Stimulated activated CD4-positive, alpha-beta T cell treated with anti-CD3 and anti-CD28 coated beads, Interleukin-1b, Interleukin-23, amount 100 ng/mL, for 24 hours (primary cell): ENCODE data around the gene C20orf204.

Source experiments
- DNase-seq, 4 experiments: peaks; one replicate each; pipeline ENCODE4 v3.0.0-alpha.2; 2020; ENCODE audit warnings: low read depth in 4 of 4, low spot score in 1 of 4

The C20orf204 gene

DNA sequence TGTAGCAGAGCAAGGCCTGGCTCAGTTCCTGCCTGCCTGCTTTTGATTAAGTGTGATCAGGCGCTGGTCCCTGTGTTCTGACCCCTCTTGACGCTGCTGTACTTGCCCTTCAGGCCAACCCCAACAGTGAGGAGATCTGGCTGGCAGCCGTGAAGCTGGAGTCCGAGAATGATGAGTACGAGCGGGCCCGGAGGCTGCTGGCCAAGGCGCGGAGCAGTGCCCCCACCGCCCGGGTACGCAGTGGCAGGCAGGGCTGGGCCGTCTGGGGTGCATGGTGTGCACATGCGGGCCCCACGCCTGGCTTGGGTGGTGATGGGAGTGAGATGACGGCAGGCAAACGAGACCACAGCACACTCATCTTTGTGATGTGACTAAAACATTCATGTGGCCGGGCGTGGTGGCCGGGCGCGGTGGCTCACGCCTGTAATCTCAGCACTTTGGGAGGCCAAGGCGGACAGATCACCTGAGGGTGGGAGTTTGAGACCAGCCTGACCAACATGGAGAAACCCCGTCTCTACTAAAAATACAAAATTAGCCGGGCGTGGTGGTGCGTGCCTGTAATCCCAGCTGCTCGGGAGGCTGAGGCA lies 10.1 kb upstream of the C20orf204 start:
- no peak for DNase-seq

DNA sequence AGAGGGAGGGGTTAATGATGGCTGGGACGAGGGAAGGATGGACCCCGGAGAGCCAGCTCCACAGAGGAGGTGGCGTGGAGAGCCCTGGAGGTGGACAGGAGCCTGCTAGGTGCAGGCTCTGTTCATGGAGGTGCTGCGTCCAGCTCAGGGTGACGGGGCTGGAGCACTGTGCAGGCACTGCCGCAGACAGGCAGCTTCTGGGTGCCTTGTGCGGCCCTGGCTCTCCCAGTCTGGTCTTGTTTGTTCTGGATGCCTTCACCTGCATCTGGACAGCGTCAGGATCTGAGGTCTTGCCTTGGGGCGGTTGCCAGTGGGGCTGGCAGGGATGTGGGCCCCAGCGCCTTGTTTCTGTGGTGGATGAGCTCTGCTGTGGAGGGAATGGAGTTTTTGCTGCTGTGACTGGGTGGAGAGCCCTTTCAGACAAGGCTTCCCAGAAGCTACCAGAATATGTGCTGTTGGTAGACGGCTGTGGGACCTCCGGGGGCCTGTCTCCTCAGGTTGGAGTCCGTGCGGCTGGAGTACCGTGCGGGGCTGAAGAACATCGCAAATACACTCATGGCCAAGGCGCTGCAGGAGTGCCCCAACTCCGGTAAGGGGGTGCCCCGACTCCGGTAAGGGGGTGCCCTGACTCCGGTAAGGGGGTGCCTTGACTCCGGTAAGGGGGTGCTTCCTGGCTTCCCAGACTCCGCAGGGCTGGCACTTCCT lies 7.8 kb upstream of the C20orf204 start:
- no peak for DNase-seq

DNA sequence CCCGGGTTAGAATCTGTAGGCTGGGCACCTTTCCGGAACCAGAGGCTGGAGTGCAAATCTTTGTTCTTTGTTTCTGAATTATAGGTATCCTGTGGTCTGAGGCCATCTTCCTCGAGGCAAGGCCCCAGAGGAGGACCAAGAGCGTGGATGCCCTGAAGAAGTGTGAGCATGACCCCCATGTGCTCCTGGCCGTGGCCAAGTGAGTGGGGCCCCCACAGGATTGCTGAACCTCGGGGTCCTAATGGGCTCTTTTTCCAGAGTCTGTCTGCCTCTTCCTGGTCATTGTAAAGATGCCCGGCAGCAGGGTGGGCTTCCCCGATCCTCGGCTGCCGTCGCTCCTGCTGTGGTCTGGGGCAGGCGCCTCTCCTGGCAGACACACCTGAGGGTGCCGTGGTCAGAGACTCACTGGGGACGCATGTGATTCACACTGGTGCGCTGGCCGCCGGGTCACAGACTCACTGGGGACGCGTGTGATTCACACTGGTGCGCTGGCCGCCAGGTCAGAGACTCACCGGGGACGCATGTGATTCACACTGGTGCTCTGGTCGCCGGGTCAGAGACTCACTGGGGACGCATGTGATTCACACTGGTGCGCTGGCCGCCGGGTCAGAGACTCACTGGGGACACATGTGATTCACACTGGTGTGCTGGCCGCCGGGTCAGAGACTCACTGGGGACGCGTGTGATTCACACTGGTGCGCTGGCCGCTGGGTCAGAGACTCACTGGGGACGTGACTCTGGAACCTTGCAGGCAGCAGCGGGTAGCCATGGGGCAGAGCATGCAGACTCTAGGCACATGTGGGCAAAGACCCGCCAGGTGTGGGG lies 6.5 kb upstream of the C20orf204 start:
- DNase-seq, result no peak

DNA sequence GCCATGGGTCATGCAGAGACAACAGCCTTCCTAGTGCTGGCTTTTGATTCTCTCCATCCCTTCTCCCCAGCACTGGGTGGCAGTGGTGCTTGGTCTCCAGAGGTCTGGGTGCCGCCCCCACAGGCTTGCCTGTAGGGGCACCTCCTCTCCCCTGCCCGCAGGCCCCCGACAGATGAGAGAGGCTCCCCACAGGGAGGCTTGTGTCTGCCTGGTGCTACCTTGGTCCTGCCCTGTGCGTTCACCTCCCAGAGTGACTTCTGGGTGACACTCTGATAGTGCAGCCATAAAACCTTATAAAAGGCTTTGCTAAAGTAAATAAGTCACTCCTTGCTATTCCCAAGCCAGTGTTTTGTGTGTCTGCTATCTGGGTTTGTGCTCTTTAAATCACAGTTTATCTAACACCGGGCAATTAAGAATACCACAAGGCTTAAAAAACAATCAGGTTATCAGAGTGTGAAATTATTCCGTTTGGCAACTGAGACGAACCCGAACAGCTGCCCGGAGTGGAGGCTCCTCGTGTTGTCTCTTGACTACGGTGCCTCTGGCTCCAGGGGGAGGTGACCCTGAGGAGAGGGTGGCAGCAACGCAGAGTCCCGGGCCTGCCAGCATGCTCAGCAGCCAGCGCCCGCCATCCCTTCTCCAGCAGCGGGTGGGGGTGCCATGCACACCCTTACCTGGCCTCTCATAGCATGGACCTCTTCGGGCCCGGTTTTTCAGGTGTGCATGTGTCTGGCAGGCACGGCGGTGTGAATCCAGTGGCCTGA lies 5.4 kb upstream of the C20orf204 start:
- DNase-seq, result no peak

DNA sequence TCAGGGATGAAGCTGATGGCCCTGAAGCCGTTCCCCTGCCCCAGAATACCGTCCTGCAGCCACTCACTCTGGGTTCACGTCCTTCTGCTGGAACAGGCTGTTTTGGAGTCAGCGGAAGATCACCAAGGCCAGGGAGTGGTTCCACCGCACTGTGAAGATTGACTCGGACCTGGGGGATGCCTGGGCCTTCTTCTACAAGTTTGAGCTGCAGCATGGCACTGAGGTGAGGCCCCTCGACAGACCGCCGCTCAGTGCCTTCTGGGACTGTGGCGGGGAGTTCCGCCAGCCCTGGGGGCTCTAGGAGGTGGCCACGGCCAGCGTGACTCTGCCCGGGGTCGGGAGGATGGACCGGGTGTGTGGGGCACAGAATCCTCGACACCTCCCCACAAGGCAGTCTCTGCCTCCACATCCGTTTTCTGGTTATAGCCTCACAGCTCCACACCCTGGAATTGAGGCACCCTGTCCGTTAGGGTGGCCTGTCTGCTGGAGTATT lies 4.1 kb upstream of the C20orf204 start:
- DNase-seq, result no peak

DNA sequence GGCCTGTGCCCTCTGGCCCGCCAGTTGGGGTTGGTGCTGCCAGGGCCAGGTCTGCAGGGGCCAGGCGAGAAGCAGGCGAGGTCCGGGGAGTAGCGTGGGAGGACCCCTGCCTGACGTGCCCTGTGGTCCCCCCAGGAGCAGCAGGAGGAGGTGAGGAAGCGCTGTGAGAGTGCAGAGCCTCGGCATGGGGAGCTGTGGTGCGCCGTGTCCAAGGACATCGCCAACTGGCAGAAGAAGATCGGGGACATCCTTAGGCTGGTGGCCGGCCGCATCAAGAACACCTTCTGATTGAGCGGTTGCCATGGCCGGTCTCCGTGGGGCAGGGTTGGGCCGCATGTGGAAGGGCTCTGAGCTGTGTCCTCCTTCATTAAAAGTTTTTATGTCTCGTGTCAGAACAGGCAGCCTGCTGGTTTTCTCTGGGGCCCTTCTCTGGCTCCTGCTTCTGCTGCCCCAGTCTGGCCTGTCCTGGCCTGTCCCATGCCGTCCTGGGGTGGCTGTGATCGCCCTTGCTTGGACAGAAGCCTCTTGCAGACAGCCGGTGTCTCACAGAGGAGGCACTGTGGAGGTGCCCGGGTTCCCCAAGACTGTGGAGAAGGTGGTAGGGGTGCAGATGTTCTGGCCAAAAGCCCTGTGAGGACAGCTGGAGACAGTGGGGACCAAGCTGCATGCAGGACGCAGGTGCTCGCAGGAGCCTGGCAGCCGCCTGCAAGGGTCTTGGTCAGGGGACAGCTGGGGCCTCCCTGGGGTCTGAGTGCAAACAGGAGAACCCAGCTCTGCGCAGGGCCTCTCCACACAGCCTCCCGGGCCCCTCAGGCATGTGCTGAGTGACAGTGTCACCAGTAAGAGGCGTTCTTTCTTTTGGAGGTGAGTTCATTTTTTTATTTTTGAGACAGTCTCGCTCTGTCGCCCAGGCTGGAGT lies 3.0 kb upstream of the C20orf204 start:
- DNase-seq, result no peak

- no peak for DNase-seq
These were observed 1.9 kb upstream of the C20orf204 start for GRCh38 chr20:64033981-64034493.

GRCh38 chr20:64035066-64035932 lies 683 bp upstream of the C20orf204 start:
- no peak for DNase-seq

DNA sequence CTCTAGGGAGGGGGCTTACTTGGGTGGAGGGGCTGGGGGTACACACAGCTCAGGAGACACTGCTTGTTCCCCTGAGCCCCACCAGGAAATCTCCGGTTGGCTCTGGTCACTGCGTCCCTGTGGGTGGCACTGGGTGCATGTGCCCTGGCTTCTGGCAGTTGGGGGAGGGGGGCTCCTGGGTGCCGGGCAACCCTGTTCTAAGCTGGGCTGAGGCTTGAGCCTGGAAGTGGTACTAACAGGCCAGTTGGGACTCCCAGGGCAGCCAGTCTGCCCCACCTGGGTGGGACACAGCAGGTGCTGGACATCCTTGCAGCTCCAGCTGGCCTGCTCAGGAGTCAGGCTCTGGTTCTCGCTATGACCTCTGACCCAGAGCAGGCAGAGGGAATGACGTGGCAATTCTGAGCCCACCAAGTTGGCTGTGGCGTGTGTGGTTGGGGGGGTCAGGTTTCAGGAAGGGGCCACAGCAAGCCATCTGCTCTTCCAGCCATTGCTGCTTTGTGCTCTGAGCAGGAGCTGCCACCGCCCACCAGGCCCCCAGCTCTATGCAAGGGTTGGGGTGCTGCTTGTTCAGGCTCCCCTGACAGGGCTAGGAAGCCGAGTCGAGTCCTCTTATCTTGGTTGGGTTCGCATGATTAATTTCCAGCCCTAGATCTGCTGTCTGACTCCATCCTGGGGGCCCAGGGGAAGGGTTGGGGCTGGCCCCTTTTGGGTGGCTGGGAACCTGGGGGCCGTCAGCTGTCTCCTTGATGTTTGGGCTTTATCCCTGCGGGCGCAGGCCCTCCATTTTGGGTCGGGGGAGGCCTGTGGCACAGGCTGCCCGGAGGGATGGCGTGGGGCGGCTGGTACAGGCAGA lies 590 bp downstream of the C20orf204 start:
- no peak for DNase-seq

GRCh38 chr20:64037199-64037497 lies 1.2 kb downstream of the C20orf204 start:
- no peak for DNase-seq

- DNase-seq, result no peak
These were observed 1.7 kb downstream of the C20orf204 start for GRCh38 chr20:64037498-64038213.

DNA sequence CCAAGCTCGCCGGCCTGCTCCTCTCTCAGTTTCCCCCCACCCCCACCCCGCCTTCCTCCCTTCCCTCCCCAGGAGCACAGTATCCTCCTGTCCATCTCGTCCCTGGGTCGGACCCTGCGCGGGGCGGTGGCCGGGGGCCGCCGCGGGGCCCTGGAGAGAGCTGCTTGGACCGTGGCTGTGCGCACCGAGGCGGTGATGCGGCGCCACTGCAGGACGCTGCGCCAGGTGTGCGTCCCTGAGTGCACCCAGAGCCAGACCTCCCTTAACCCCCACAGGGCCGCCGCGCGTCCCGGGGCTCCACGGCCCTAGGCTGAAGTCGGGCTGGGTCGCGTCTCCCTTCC lies 2.2 kb downstream of the C20orf204 start:
- DNase-seq, result no peak

DNA sequence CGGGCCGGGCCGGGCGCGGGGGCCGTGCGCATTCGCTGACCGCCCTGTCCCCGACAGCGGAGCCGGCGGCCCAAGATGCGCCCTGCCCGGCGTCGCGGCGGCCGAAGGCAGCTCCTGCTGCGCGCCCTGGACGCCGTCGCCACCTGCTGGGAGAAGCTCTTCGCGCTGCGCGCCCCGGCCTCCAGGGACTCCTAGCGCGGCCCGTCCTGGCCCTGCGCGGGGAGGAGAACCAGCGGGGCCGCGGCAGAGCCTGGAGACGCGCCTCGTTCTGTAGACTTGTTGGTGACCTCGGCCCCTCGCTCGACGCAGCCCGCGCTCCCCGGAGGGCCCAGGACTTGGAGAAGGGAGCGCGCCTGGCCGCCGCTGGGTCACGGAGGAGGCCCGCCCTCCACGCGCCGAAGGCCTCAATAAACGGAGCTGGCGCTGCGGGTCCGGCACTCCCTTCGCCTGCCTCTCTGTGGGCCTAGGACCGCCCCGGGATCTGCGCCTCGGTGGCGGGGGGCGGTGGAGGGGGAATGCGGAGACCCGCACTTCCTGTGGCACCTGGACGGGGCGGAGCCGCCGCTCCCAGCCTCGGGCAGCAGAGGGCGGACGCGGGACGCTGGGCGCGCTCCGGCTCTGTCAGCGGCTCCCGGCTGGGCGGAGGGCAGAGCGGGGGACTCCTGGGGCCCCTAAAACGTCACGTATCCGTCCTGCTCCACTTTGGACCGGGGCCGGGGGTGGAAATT lies 2.7 kb downstream of the C20orf204 start:
- peak; percentile 51 to 72 (median 60) for DNase-seq

- no peak for DNase-seq
These were observed 3.5 kb downstream of the C20orf204 start for GRCh38 chr20:64039293-64040160.

- no peak for DNase-seq
These were observed 4.5 kb downstream of the C20orf204 start for GRCh38 chr20:64040231-64041039.
